Nephron progenitor cell (in vitro differentiated cells): ENCODE results near the gene ITPR1.

Experiments
- DNase-seq: peaks from one replicate; pipeline ENCODE4 v3.0.0; 2021
- H3K27ac Mint-ChIP-seq: 2 replicates; pipeline ENCODE4 v1.8.0; 2021; ENCODE audit warnings: mild to moderate bottlenecking, moderate library complexity, mixed read lengths
- H3K27me3 Mint-ChIP-seq: 2 replicates; pipeline ENCODE4 v1.8.0; 2021; ENCODE audit warnings: mild to moderate bottlenecking, low read depth, mixed read lengths; ENCODE audit not compliant: poor library complexity
- H3K36me3 Mint-ChIP-seq: 2 replicates; pipeline ENCODE4 v1.8.0; 2021; ENCODE audit warnings: low read depth, mixed read lengths
- H3K4me1 Mint-ChIP-seq: 2 replicates; pipeline ENCODE4 v1.8.0; 2021; ENCODE audit warnings: mixed read lengths
- H3K4me3 Mint-ChIP-seq: 2 replicates; pipeline ENCODE4 v1.8.0; 2021; ENCODE audit warnings: mild to moderate bottlenecking, moderate library complexity, mixed read lengths
- H3K9me3 Mint-ChIP-seq: 2 replicates; pipeline ENCODE4 v1.8.0; 2021; ENCODE audit warnings: mild to moderate bottlenecking, moderate library complexity, mixed read lengths
- CTCF ChIP-seq: fragments of 200-600 bp; sonication (generic); IDR thresholded peaks from 2 replicates; pipeline ENCODE4 v1.5.0; 2021; ENCODE audit warnings: antibody characterized with exemption

The ITPR1 gene

GRCh38 chr3:4717363-4717740, 224.2 kb downstream of the ITPR1 start:
- Mint-ChIP-seq H3K4me3 (no peak overlapping the region), H3K27me3 (peaks cover 4% of the 10 kb centered on the region), H3K27ac (peak overlapping the region; percentile 69), H3K36me3 (peaks cover 73% of the 10 kb centered on the region), H3K4me1 (peaks cover 26% of the 10 kb centered on the region), H3K9me3 (no peaks in the 10 kb centered on the region)
- no peak for TF ChIP-seq CTCF
- no peak for DNase-seq

GRCh38 chr3:4718179-4718736, 225.1 kb downstream of the ITPR1 start:
- no peaks in the 10 kb centered on the region for H3K9me3 Mint-ChIP-seq
- H3K4me1 Mint-ChIP-seq: peaks cover 26% of the 10 kb centered on the region
- no peak overlapping the region for H3K27ac Mint-ChIP-seq
- H3K4me3 Mint-ChIP-seq: no peak overlapping the region
- peaks cover 65% of the 10 kb centered on the region for H3K36me3 Mint-ChIP-seq
- no peak for TF ChIP-seq CTCF
- H3K27me3 Mint-ChIP-seq: peaks cover 4% of the 10 kb centered on the region
- no peak for DNase-seq

GRCh38 chr3:4719046-4719501, 225.9 kb downstream of the ITPR1 start:
- no peak for TF ChIP-seq CTCF
- Mint-ChIP-seq H3K27ac (peak overlapping the region; percentile 51), H3K4me1 (peaks cover 26% of the 10 kb centered on the region), H3K9me3 (no peaks in the 10 kb centered on the region), H3K36me3 (peaks cover 63% of the 10 kb centered on the region), H3K27me3 (peaks cover 4% of the 10 kb centered on the region), H3K4me3 (no peak overlapping the region)
- no peak for DNase-seq

- no peak for DNase-seq
- Mint-ChIP-seq H3K9me3 (no peaks in the 10 kb centered on the region), H3K27ac (peak overlapping the region; percentile 94), H3K27me3 (peaks cover 4% of the 10 kb centered on the region), H3K4me1 (peaks cover 26% of the 10 kb centered on the region), H3K36me3 (peaks cover 62% of the 10 kb centered on the region), H3K4me3 (no peak overlapping the region)
- TF ChIP-seq CTCF: no peak
Observed at GRCh38 chr3:4720316-4721075, 227.3 kb downstream of the ITPR1 start.

- TF ChIP-seq CTCF: no peak
- Mint-ChIP-seq H3K27ac (peak overlapping the region; percentile 30), H3K4me1 (peaks cover 27% of the 10 kb centered on the region), H3K36me3 (peaks cover 66% of the 10 kb centered on the region), H3K4me3 (no peak overlapping the region), H3K9me3 (no peaks in the 10 kb centered on the region), H3K27me3 (peaks cover 4% of the 10 kb centered on the region)
- DNase-seq: no peak
Observed at GRCh38 chr3:4721511-4721911, 228.4 kb downstream of the ITPR1 start.

GRCh38 chr3:4722103-4722502, 229.0 kb downstream of the ITPR1 start:
- peaks cover 4% of the 10 kb centered on the region for H3K27me3 Mint-ChIP-seq
- DNase-seq: no peak
- H3K4me3 Mint-ChIP-seq: no peak overlapping the region
- peaks cover 66% of the 10 kb centered on the region for H3K36me3 Mint-ChIP-seq
- H3K4me1 Mint-ChIP-seq: peaks cover 27% of the 10 kb centered on the region
- TF ChIP-seq CTCF: no peak
- no peaks in the 10 kb centered on the region for H3K9me3 Mint-ChIP-seq
- no peak overlapping the region for H3K27ac Mint-ChIP-seq
